Smooth muscle cell (in vitro differentiated cells): ENCODE results near the gene CABLES1. TPM values are rescaled to one million over a fixed set of nuclear protein-coding genes. Genes with fewer than 3 reads are reported as not detected.
A peak's percentile ranks its signal among the peaks of the same experiment; 100 is the strongest.

Source experiments
- DNase-seq: peaks from one replicate; lab custom pipeline; 2025; ENCODE audit not compliant: unreplicated experiment; lab: John Stamatoyannopoulos, UW
- H2AFZ ChIP-seq: fragments of 200-600 bp; sonication (generic); 2 replicates; pipeline ENCODE4 v1.6.0; 2016; ENCODE audit warnings: antibody characterized with exemption, low read depth, mild to moderate bottlenecking
- H3F3A ChIP-seq: fragments of 200-600 bp; sonication (generic); 2 replicates; pipeline ENCODE4 v1.6.0; 2017; ENCODE audit warnings: antibody characterized with exemption, low read depth
- H3K27ac ChIP-seq: fragments of 200-600 bp; sonication (generic); 2 replicates; pipeline ENCODE4 v1.5.1; 2016; ENCODE audit warnings: low read depth, mild to moderate bottlenecking
- H3K27me3 ChIP-seq: fragments of 200-600 bp; sonication (generic); 2 replicates; pipeline ENCODE4 v1.6.1; 2016; ENCODE audit warnings: low read depth, mild to moderate bottlenecking
- H3K36me3 ChIP-seq: fragments of 200-600 bp; sonication (generic); 2 replicates; pipeline ENCODE4 v1.5.1; 2016; ENCODE audit warnings: low read depth
- H3K4me1 ChIP-seq: fragments of 200-600 bp; sonication (generic); 2 replicates; pipeline ENCODE4 v1.5.1; 2016; ENCODE audit warnings: low read depth
- H3K4me2 ChIP-seq: fragments of 200-600 bp; sonication (generic); 2 replicates; pipeline ENCODE4 v1.6.0; 2016; ENCODE audit warnings: mild to moderate bottlenecking
- H3K4me3 ChIP-seq: fragments of 200-600 bp; sonication (generic); 2 replicates; pipeline ENCODE4 v1.5.1; 2016; ENCODE audit warnings: mild to moderate bottlenecking
- H3K79me2 ChIP-seq: fragments of 200-600 bp; sonication (generic); 2 replicates; pipeline ENCODE4 v1.6.0; 2016; ENCODE audit warnings: low read depth, mild to moderate bottlenecking
- H3K9ac ChIP-seq: fragments of 200-600 bp; sonication (generic); 2 replicates; pipeline ENCODE4 v1.6.0; 2016; ENCODE audit warnings: low read depth
- H3K9me3 ChIP-seq: fragments of 200-600 bp; sonication (generic); replicated peaks from 2 replicates; pipeline ENCODE4 v1.5.1; 2016; ENCODE audit warnings: low read depth
- H4K20me1 ChIP-seq: fragments of 200-600 bp; sonication (generic); 2 replicates; pipeline ENCODE4 v1.6.0; 2016; ENCODE audit warnings: low read depth
- CTCF ChIP-seq: fragments of 200-600 bp; sonication (generic); IDR thresholded peaks from 2 replicates; pipeline ENCODE4 v1.5.1; 2017; ENCODE audit warnings: borderline replicate concordance, mild to moderate bottlenecking, antibody characterized with exemption; ENCODE audit not compliant: insufficient read depth, poor library complexity, severe bottlenecking
- WGBS: methylation state at CpG from one replicate; pipeline ENCODE4 v1.1.7; 2016; ENCODE audit warnings: low lambda C conversion rate; 5-methylcytosine and 5-hydroxymethylcytosine counted together
- polyA plus RNA-seq: library from polyadenylated mRNA; unstranded; fragments of >200 nt; fragmentation: Nextera tagmentation; extraction: Ambion mirVana; gene quantifications from 2 replicates; pipeline ENCODE4 v1.2.1, GENCODE V29; 2016
- total RNA-seq: library from RNA; depleted of rRNA; stranded (reverse); fragments of >200 nt; gene quantifications from 2 replicates; pipeline ENCODE4 v1.2.3, GENCODE V29; 2014

CABLES1 gene
- total and polyA plus RNA-seq, 2 experiments from 2014 or later = 1.2 to 2.4 TPM

GRCh38 chr18:23127090-23127489 is 8.2 kb upstream of the CABLES1 start:
- Histone ChIP-seq H3K27me3 (no peaks in the 10 kb centered on the region), H3K36me3 (no peaks in the 10 kb centered on the region), H3K9ac (no peak overlapping the region), H3K79me2 (no peaks in the 10 kb centered on the region), H3K4me3 (no peak overlapping the region), H2AFZ (no peak overlapping the region), H3K27ac (no peak overlapping the region), H3K4me2 (no peak overlapping the region), H3K4me1 (no peaks in the 10 kb centered on the region), H3K9me3 (no peaks in the 10 kb centered on the region), H4K20me1 (no peaks in the 10 kb centered on the region), H3F3A (no peaks in the 10 kb centered on the region)
- no peak for DNase-seq
- 80% methylated on average over 6 of the region's 6 CpGs for WGBS
- no peak for TF ChIP-seq CTCF

- H3F3A ChIP-seq = peaks cover 8% of the 10 kb centered on the region
- peaks cover 10% of the 10 kb centered on the region for H3K4me1 ChIP-seq
- H3K36me3 ChIP-seq = no peaks in the 10 kb centered on the region
- H3K79me2 ChIP-seq = no peaks in the 10 kb centered on the region
- H4K20me1 ChIP-seq = no peaks in the 10 kb centered on the region
- no peak overlapping the region for H2AFZ ChIP-seq
- H3K4me2 ChIP-seq = no peak overlapping the region
- no peaks in the 10 kb centered on the region for H3K27me3 ChIP-seq
- H3K9ac ChIP-seq = no peak overlapping the region
- no peak overlapping the region for H3K4me3 ChIP-seq
- DNase-seq = no peak
- WGBS = 84% methylated on average over 8 of the region's 8 CpGs
- no peak for TF ChIP-seq CTCF
- no peak overlapping the region for H3K27ac ChIP-seq
- H3K9me3 ChIP-seq = no peaks in the 10 kb centered on the region
Measured at GRCh38 chr18:23129355-23130002, 5.8 kb upstream of the CABLES1 start.

GRCh38 chr18:23131693-23132319 is 3.5 kb upstream of the CABLES1 start:
- DNase-seq = no peak

More at GRCh38 chr18:23131693-23132319, 3.5 kb upstream of the CABLES1 start:
- peak; percentile 77 for TF ChIP-seq CTCF
- H3K9ac ChIP-seq = no peak overlapping the region
- H3K4me2 ChIP-seq = no peak overlapping the region
- H2AFZ ChIP-seq = no peak overlapping the region
- peaks cover 12% of the 10 kb centered on the region for H3F3A ChIP-seq
- H3K4me1 ChIP-seq = peaks cover 13% of the 10 kb centered on the region
- H3K27ac ChIP-seq = no peak overlapping the region
- H4K20me1 ChIP-seq = no peaks in the 10 kb centered on the region
- H3K79me2 ChIP-seq = no peaks in the 10 kb centered on the region
- no peaks in the 10 kb centered on the region for H3K27me3 ChIP-seq
- 31% methylated on average over 8 of the region's 8 CpGs for WGBS
- no peaks in the 10 kb centered on the region for H3K9me3 ChIP-seq
- no peaks in the 10 kb centered on the region for H3K36me3 ChIP-seq
- H3K4me3 ChIP-seq = no peak overlapping the region
